Measurements from ENCODE around the gene PTPRN2. TPM values are rescaled to one million over a fixed set of nuclear protein-coding genes. Genes with fewer than 3 reads are reported as not detected.
A peak's percentile ranks its signal among the peaks of the same experiment; 100 is the strongest.

The PTPRN2 gene
- total RNA-seq, 1 experiment from 2014 or later = 1.1 TPM

DNA sequence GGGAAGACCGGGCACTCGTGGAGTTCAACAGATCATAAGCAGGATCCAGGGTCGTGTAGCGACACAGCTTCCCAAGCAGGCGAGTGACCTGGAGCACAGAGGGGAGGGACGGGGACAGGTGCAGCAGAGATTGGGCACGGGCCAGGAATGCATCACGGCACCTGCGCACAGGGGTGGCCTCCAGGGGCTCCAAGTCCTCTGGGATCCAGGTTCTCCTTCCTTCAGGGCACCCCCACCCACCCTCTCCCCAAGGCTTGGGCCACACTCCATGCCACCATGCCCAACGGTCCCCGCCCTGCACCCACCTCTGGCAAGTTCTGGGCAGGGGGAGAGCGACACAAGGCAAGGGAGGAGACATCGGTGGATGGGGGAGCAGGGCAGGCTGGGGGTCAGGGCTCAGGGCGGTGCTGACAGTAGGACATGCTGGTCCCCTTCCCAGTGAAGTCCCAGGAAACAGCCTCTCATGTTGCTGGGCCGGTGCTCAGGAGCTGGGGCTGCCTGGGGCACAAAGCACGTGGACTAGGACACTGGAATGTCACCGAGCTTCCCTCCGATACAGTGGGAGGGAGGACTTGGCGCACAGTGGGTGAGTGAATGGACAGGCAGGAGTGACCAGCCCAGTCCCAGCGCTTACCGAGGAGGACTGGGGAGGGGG is 597.3 kb downstream of the PTPRN2 start:
- Histone ChIP-seq H3K27ac (ENCODE audit: low read length) (no peak overlapping the region), H3K27me3 (ENCODE audit: control insufficient read depth, insufficient read depth, low read length) (peaks cover 2% of the 10 kb centered on the region; the same call in 1 of the 2 replicates), H3K4me1 (ENCODE audit: control insufficient read depth, insufficient read depth, low read length) (no peaks in the 10 kb centered on the region), H3K4me3 (ENCODE audit: low read depth in 2 of 2, low read length in 2 of 2) (no peak overlapping the region), H3K9me3 (ENCODE audit: control insufficient read depth, insufficient read depth, low read depth, low read length) (no peaks in the 10 kb centered on the region), H3K36me3 (ENCODE audit: control insufficient read depth, insufficient read depth, low read length) (no peaks in the 10 kb centered on the region)
- intact Hi-C loops (cut with micrococcal nuclease; ENCODE audit: unreplicated experiment) (no loop called here), in situ Hi-C loops (cut with HindIII; ENCODE audit: low pct_unique_long_range_greater_than_20kb, low sequenced_read_pairs) (no loop called here)
- ChIA-PET POLR2A (interaction anchor here (0.6 kb wide), 1 partner anchor 32 kb away, joined by 3 read pairs; no protein-coding TSS in a partner anchor), CTCF (no interaction called here)
- DNase-seq (ENCODE audit: low read depth, low spot score) = no peak
- ATAC-seq = 0 out of 2 replicates have a peak, but pooled peaks have one; percentile 8
- TF ChIP-seq SIN3A (IDR thresholded peaks at IDR 0.05; ENCODE audit: borderline replicate concordance, insufficient read depth, low read depth, low read length) = no peak
- TF ChIP-seq, protein P1, sequence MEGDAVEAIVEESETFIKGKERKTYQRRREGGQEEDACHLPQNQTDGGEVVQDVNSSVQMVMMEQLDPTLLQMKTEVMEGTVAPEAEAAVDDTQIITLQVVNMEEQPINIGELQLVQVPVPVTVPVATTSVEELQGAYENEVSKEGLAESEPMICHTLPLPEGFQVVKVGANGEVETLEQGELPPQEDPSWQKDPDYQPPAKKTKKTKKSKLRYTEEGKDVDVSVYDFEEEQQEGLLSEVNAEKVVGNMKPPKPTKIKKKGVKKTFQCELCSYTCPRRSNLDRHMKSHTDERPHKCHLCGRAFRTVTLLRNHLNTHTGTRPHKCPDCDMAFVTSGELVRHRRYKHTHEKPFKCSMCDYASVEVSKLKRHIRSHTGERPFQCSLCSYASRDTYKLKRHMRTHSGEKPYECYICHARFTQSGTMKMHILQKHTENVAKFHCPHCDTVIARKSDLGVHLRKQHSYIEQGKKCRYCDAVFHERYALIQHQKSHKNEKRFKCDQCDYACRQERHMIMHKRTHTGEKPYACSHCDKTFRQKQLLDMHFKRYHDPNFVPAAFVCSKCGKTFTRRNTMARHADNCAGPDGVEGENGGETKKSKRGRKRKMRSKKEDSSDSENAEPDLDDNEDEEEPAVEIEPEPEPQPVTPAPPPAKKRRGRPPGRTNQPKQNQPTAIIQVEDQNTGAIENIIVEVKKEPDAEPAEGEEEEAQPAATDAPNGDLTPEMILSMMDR (IDR thresholded peaks at IDR 0.05) = no peak
- no TSS peak for BruUV-seq (replicated peaks)

DNA sequence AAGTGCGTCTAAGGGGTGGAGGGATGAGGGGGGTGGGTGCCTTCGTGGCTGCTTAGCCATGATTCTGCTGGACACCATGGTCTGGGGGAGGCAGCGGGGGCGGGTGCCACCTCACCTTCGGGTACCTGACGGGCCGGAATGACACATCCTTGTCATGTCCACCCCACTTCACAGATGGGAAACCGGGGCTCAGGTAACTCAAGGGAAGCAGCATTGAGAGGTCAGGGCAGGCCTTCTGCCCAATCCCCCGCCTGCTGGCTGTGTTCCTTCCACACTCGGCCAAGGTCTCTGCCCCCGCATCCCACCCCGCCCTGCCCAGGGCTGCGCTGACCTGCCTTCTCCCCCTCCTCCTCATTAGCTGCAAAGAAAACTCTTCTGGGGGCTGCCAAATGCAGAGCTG is 598.0 kb downstream of the PTPRN2 start:
- Histone ChIP-seq H3K9me3 (ENCODE audit: control insufficient read depth, insufficient read depth, low read depth, low read length) (no peaks in the 10 kb centered on the region), H3K36me3 (ENCODE audit: control insufficient read depth, insufficient read depth, low read length) (no peaks in the 10 kb centered on the region), H3K4me1 (ENCODE audit: control insufficient read depth, insufficient read depth, low read length) (no peaks in the 10 kb centered on the region), H3K27me3 (ENCODE audit: control insufficient read depth, insufficient read depth, low read length) (peaks cover 2% of the 10 kb centered on the region; the same call in 1 of the 2 replicates), H3K27ac (ENCODE audit: low read length) (no peak overlapping the region), H3K4me3 (ENCODE audit: low read depth in 2 of 2, low read length in 2 of 2) (no peak overlapping the region)
- ATAC-seq (no peak), DNase-seq (ENCODE audit: low read depth, low spot score) (no peak)
- in situ Hi-C loops (cut with HindIII; ENCODE audit: low pct_unique_long_range_greater_than_20kb, low sequenced_read_pairs) = no loop called here
- ChIA-PET POLR2A (interaction anchor here (0.6 kb wide), 1 partner anchor 31 kb away, joined by 3 read pairs; no protein-coding TSS in a partner anchor), CTCF (no interaction called here)
- BruUV-seq (replicated peaks) = no TSS peak
- intact Hi-C loops (cut with micrococcal nuclease; ENCODE audit: unreplicated experiment) = no loop called here
- TF ChIP-seq SIN3A (IDR thresholded peaks at IDR 0.05; ENCODE audit: borderline replicate concordance, insufficient read depth, low read depth, low read length) (no peak), POLR2AphosphoS5 (IDR thresholded peaks at IDR 0.05; ENCODE audit: low read depth, low read length) (no peak), TCF7L2 (IDR thresholded peaks at IDR 0.05; ENCODE audit: low read depth, low read length) (no peak)
- TF ChIP-seq, protein P2, sequence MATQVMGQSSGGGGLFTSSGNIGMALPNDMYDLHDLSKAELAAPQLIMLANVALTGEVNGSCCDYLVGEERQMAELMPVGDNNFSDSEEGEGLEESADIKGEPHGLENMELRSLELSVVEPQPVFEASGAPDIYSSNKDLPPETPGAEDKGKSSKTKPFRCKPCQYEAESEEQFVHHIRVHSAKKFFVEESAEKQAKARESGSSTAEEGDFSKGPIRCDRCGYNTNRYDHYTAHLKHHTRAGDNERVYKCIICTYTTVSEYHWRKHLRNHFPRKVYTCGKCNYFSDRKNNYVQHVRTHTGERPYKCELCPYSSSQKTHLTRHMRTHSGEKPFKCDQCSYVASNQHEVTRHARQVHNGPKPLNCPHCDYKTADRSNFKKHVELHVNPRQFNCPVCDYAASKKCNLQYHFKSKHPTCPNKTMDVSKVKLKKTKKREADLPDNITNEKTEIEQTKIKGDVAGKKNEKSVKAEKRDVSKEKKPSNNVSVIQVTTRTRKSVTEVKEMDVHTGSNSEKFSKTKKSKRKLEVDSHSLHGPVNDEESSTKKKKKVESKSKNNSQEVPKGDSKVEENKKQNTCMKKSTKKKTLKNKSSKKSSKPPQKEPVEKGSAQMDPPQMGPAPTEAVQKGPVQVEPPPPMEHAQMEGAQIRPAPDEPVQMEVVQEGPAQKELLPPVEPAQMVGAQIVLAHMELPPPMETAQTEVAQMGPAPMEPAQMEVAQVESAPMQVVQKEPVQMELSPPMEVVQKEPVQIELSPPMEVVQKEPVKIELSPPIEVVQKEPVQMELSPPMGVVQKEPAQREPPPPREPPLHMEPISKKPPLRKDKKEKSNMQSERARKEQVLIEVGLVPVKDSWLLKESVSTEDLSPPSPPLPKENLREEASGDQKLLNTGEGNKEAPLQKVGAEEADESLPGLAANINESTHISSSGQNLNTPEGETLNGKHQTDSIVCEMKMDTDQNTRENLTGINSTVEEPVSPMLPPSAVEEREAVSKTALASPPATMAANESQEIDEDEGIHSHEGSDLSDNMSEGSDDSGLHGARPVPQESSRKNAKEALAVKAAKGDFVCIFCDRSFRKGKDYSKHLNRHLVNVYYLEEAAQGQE (IDR thresholded peaks at IDR 0.05; ENCODE audit: insufficient read depth in 1 of 2, low read depth in 2 of 2, low read length in 1 of 2) = no peak
- TF ChIP-seq, protein P1 (IDR thresholded peaks at IDR 0.05) = no peak
